HEK293 (cell line): ENCODE measurements around the gene TMEM218.

Source experiments
- CTCF ChIA-PET: fragments of 350-600 bp; formaldehyde crosslinking; extraction: SDS; loops from one replicate; lab custom pipeline; 2021; ENCODE audit warnings: antibody characterized with exemption; lab: Yijun Ruan, JAX
- POLR2A ChIA-PET: fragments of 300-600 bp; formaldehyde crosslinking; extraction: SDS; loops from one replicate; lab custom pipeline; 2020; ENCODE audit warnings: antibody characterized with exemption, inconsistent platforms; lab: Yijun Ruan, JAX
- H3K27ac ChIP-seq: fragments of 200-500 bp; sonication (Bioruptor generic); 2 replicates; pipeline ENCODE4 v1.5.1; 2014; ENCODE audit warnings: low read depth, low read length, control low read depth, inconsistent platforms; ENCODE audit errors: extremely low read depth
- H3K36me3 ChIP-seq, 2 experiments: fragments of 200-500 bp in 1 of 2; sonication (Bioruptor generic) in 1 of 2; 1 replicate in 1 of 2; 2 replicates in 1 of 2; pipeline ENCODE4 v1.5.1; 2014 to 2017; ENCODE audit warnings: inconsistent platforms in 2 of 2, low read length in 2 of 2; ENCODE audit not compliant: control insufficient read depth in 2 of 2, insufficient read depth in 1 of 2
- H3K4me1 ChIP-seq: fragments of 200-500 bp; sonication (Bioruptor generic); 2 replicates; pipeline ENCODE4 v1.5.1; 2014; ENCODE audit warnings: mild to moderate bottlenecking, low read length, inconsistent platforms; ENCODE audit not compliant: control insufficient read depth, insufficient read depth
- H3K4me3 ChIP-seq: 2 replicates; pipeline ENCODE4 v1.5.1; 2011; ENCODE audit warnings: low read depth, mild to moderate bottlenecking, control low read depth, low read length, moderate library complexity
- H3K9me3 ChIP-seq: fragments of 200-500 bp; sonication (Bioruptor generic); 2 replicates; pipeline ENCODE4 v1.5.1; 2014; ENCODE audit warnings: low read depth, low read length, inconsistent platforms; ENCODE audit not compliant: control insufficient read depth, insufficient read depth
- AEBP2 ChIP-seq: fragments of 450-650 bp; formaldehyde crosslinking; IDR thresholded peaks from 2 replicates; pipeline ENCODE4 v1.5.1; 2016; ENCODE audit warnings: missing biosample characterization, missing genetic modification characterization, borderline replicate concordance
- BCL11B ChIP-seq: fragments of 450-650 bp; formaldehyde crosslinking; IDR thresholded peaks from 2 replicates; pipeline ENCODE4 v1.5.1; 2016; ENCODE audit warnings: low read depth, missing biosample characterization, missing genetic modification characterization
- PRDM1 ChIP-seq: fragments of 450-650 bp; formaldehyde crosslinking; IDR thresholded peaks from 2 replicates; pipeline ENCODE4; 2016; ENCODE audit warnings: missing biosample characterization, missing genetic modification characterization
- ZBTB1 ChIP-seq: fragments of 450-650 bp; formaldehyde crosslinking; IDR thresholded peaks from 2 replicates; pipeline ENCODE4 v1.5.1; 2016; ENCODE audit warnings: missing biosample characterization, missing genetic modification characterization
- ZBTB17 ChIP-seq: fragments of 450-650 bp; formaldehyde crosslinking; IDR thresholded peaks from 2 replicates; pipeline ENCODE4 v1.5.1; 2016; ENCODE audit warnings: missing biosample characterization, missing genetic modification characterization
- ZFP37 ChIP-seq: fragments of 450-650 bp; formaldehyde crosslinking; IDR thresholded peaks from 2 replicates; pipeline ENCODE4 v1.5.1; 2016; ENCODE audit warnings: missing biosample characterization, missing genetic modification characterization
- ZFP69B ChIP-seq: fragments of 450-650 bp; formaldehyde crosslinking; IDR thresholded peaks from 2 replicates; pipeline ENCODE4 v1.5.1; 2016; ENCODE audit warnings: missing biosample characterization, missing genetic modification characterization
- ZIC2 ChIP-seq: fragments of 450-650 bp; formaldehyde crosslinking; IDR thresholded peaks from 2 replicates; pipeline ENCODE4 v1.5.1; 2016; ENCODE audit warnings: missing biosample characterization, missing genetic modification characterization
- ZNF202 ChIP-seq: fragments of 450-650 bp; formaldehyde crosslinking; IDR thresholded peaks from 2 replicates; pipeline ENCODE4 v1.5.1; 2016; ENCODE audit warnings: missing biosample characterization, missing genetic modification characterization, borderline replicate concordance
- ZNF26 ChIP-seq: fragments of 450-650 bp; formaldehyde crosslinking; IDR thresholded peaks from 2 replicates; pipeline ENCODE4 v1.5.1; 2016; ENCODE audit warnings: missing biosample characterization, missing genetic modification characterization
- ZNF324 ChIP-seq: fragments of 450-650 bp; formaldehyde crosslinking; IDR thresholded peaks from 2 replicates; pipeline ENCODE4 v1.5.1; 2016; ENCODE audit warnings: missing biosample characterization, missing genetic modification characterization
- ZNF501 ChIP-seq: fragments of 450-650 bp; formaldehyde crosslinking; IDR thresholded peaks from 2 replicates; pipeline ENCODE4 v1.5.1; 2016; ENCODE audit warnings: missing biosample characterization, missing genetic modification characterization
- ZNF544 ChIP-seq: fragments of 450-650 bp; formaldehyde crosslinking; IDR thresholded peaks from 2 replicates; pipeline ENCODE4 v1.5.0; 2017; ENCODE audit warnings: missing biosample characterization, missing genetic modification characterization
- ZNF707 ChIP-seq: fragments of 450-650 bp; formaldehyde crosslinking; IDR thresholded peaks from 2 replicates; pipeline ENCODE4 v1.5.1; 2016; ENCODE audit warnings: missing biosample characterization, missing genetic modification characterization
- ZNF792 ChIP-seq: fragments of 450-650 bp; formaldehyde crosslinking; IDR thresholded peaks from 2 replicates; pipeline ENCODE4 v1.5.1; 2016; ENCODE audit warnings: missing biosample characterization, missing genetic modification characterization
- TF ChIP-seq, protein P1 (sequence below): fragments of 450-650 bp; formaldehyde crosslinking; optimal IDR thresholded peaks from 2 replicates; pipeline ENCODE3; 2016; ENCODE audit warnings: missing biosample characterization, mild to moderate bottlenecking, missing genetic modification characterization
- TF ChIP-seq, protein P2 (sequence below): fragments of 450-650 bp; formaldehyde crosslinking; IDR thresholded peaks from 2 replicates; pipeline ENCODE4 v1.5.1; 2016; ENCODE audit warnings: missing biosample characterization, missing genetic modification characterization

TMEM218 gene

GRCh38 chr11:125082040-125082439 is 29.4 kb downstream of the TMEM218 start:
- H3K4me1 ChIP-seq, result no peaks in the 10 kb centered on the region
- CTCF ChIA-PET, result interaction anchor here (0.9 to 1.2 kb wide), 2 partner anchors 9 to 350 kb away, joined by 4 read pairs; no protein-coding TSS in a partner anchor
- no peak overlapping the region for H3K4me3 ChIP-seq
- TF ChIP-seq ZNF792 (no peak), AEBP2 (tag by site-specific recombination) (no peak), ZNF202 (tag by site-specific recombination) (no peak), ZFP37 (tag by site-specific recombination) (no peak), ZBTB17 (tag by site-specific recombination) (no peak), ZNF544 (no peak), ZNF707 (tag by site-specific recombination) (no peak), ZNF324 (tag by site-specific recombination) (no peak), ZBTB1 (no peak), PRDM1 (tag by site-specific recombination) (no peak), ZFP69B (tag by site-specific recombination) (no peak), ZNF26 (tag by site-specific recombination) (no peak), BCL11B (tag by site-specific recombination) (no peak)
- TF ChIP-seq, protein P1, sequence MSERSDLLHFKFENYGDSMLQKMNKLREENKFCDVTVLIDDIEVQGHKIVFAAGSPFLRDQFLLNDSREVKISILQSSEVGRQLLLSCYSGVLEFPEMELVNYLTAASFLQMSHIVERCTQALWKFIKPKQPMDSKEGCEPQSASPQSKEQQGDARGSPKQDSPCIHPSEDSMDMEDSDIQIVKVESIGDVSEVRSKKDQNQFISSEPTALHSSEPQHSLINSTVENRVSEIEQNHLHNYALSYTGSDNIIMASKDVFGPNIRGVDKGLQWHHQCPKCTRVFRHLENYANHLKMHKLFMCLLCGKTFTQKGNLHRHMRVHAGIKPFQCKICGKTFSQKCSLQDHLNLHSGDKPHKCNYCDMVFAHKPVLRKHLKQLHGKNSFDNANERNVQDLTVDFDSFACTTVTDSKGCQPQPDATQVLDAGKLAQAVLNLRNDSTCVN (tag by site-specific recombination), result no peak
- TF ChIP-seq, protein P2, sequence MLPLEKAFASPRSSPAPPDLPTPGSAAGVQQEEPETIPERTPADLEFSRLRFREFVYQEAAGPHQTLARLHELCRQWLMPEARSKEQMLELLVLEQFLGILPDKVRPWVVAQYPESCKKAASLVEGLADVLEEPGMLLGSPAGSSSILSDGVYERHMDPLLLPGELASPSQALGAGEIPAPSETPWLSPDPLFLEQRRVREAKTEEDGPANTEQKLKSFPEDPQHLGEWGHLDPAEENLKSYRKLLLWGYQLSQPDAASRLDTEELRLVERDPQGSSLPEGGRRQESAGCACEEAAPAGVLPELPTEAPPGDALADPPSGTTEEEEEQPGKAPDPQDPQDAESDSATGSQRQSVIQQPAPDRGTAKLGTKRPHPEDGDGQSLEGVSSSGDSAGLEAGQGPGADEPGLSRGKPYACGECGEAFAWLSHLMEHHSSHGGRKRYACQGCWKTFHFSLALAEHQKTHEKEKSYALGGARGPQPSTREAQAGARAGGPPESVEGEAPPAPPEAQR (tag by site-specific recombination), result no peak
- TF ChIP-seq, all 188 proteins: peak for 0
- Histone ChIP-seq H3K36me3 (peaks cover 0 to 13% of the 10 kb centered on the region in 2 experiments; a peak in 1 of 3 replicates), H3K27ac (no peak overlapping the region), H3K9me3 (no peaks in the 10 kb centered on the region)
- POLR2A ChIA-PET, result no interaction called here

GRCh38 chr11:125081098-125081798 is 30.2 kb downstream of the TMEM218 start:
- H3K36me3 ChIP-seq, result peaks cover 0 to 9% of the 10 kb centered on the region in 2 experiments; a peak in 1 of 3 replicates
- TF ChIP-seq ZIC2 (tag by site-specific recombination) (peak; percentile 33; the same call in 1 of the 2 replicates), ZNF501 (no peak)
- TF ChIP-seq, all 188 proteins: peak for 1
- H3K4me1 ChIP-seq, result no peaks in the 10 kb centered on the region
- H3K9me3 ChIP-seq, result no peaks in the 10 kb centered on the region
- H3K4me3 ChIP-seq, result no peak overlapping the region
- no peak overlapping the region for H3K27ac ChIP-seq
- CTCF ChIA-PET, result no interaction called here
- POLR2A ChIA-PET, result no interaction called here
